GM18519 (cell line): ENCODE results near the gene NMD3.

Experiments used
- ATAC-seq: cut with Tn5 transposase; IDR thresholded peaks from one replicate; pipeline ENCODE4 v1.9.1; 2021; ENCODE audit warnings: mild to moderate bottlenecking, moderate library complexity; ENCODE audit not compliant: unreplicated experiment, low FRiP score

The NMD3 gene

DNA sequence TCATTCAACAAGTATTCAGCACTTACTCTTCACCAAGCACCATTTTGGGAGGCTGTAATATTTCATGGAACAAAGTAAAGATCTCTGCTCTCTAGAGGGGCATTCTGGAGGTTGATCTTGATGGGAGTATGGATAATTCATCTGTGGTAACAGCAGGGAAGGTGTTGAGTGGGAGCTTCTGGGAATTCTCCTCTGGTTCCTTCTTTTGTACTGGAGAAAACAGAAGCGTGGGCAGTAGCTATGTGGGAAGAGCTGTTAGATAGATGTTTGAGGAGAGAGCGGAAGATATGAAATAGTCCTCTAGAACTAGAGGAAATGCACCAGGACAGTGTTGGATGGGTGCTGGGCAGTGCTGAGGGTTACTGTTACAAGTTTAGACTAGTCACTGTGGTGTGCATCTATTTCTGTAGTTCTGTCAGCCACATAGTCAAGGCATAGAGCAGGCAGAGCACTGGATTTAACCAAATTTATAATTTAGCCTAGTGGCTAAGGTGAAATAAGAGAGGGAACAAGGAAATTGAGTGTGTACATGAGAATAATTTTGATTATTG is 9.6 kb downstream of the NMD3 start:
- ATAC-seq: no peak

DNA sequence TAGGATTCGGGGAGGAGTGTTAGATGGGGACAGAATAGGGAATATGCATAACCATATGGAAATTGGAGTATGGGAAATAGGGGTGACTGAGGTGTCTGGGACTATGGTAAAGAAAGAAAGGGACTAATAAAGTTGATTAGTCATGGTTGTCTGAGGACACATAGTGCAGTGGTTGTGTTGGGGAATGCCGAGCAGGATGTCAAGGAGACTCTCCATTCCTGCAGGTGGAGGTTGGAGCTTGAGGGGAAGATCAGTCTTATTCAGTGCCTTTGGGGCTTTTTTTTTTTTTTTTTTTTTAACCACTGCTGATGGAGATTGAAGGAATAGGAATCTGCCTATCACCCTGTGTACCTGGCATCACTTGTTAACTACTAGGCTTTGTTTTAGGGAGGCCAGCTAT is 10.8 kb downstream of the NMD3 start:
- ATAC-seq: no peak

DNA sequence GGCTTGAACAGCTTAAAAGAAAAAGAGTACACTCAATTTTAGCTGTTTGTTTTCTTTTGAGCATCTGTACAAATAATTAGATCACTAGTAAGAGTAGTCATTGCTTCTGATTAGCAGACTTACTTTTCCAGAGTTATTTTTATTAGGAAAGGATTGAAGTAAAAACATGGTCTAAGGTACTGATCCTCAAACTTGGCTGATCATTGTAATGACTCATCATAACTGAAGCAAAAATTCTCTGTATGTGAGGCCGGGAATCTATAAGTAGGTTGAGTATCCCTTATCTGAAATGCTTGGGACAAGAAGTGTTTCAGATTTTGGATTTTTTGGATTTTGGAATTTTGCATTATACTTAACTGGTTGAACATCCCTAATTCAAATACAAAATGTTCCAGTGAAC is 12.4 kb downstream of the NMD3 start:
- no peak for ATAC-seq

DNA sequence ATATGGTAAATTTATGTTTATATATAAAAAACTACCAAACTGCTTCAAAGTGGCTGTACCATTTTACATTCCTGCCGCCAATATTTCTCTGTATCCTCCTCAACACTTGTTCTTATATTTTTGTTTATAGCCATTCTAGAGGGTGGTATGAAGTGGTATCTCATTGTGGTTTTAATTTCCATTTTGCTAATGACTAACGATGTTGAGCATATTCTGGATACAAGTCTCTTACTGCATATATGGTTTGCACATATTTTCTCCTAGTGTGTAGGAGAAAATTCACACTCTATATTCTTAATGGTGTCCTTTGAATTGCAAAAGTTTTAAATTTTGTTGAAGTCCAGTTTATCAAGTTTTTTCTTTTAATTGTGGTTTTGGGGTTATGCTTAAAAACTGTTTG is 15.1 kb downstream of the NMD3 start:
- ATAC-seq: no peak

DNA sequence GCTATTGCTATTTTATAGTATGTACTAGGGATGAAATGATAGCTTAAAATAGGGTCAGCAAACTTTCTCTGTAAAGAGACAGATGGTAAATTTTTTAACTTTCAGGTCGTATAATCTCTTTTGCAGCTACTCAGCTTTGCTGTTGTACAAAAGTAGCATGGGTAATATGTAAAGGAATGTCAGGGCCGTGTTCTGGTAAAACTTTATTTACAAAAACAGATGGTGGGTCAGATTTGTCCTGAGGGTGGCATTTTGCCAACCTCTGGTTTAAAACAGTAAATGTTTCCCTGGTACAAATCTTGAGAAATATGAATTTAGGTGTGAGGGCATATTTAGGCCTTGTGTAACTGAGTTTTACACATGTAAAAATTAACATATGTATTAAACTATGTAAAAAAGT is 18.6 kb downstream of the NMD3 start:
- ATAC-seq: no peak

DNA sequence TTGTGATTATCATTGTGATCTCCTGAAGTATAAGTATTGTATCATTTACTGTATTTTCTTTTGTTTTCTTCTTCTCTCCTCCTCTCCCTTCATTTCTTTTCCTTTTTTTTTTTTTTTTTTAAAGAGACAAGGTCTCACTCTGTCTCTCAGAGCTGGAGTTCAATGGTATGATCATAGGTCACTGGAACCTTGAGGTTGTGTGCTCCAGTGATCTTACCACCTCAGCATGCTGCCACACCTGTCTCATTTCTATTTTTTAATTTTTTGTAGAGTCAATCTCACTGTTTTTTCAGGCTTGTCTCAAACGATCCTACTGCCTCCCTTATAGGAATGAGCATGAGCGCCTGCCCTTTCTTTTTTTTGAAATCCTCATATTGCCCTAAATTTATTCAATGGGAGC is 23.4 kb downstream of the NMD3 start:
- ATAC-seq: no peak

DNA sequence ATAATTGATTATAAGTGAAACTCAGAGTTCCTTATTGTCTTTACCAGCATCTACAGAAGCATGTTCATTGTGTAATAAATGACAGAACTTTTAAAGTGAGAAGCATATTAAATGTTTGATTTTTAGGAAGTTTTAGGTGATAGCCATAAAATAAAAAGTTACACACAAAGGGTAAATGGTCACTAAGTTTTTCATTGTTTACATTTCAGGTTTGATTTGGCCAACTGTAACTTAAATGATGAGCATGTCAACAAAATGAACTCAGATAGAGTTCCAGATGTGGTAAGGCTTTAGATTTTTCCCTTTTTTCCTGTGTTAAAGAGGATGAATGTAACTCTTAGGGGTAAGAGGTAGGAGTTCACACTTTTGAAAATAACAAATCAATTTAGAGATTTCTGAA is 25.9 kb downstream of the NMD3 start:
- ATAC-seq: no peak

DNA sequence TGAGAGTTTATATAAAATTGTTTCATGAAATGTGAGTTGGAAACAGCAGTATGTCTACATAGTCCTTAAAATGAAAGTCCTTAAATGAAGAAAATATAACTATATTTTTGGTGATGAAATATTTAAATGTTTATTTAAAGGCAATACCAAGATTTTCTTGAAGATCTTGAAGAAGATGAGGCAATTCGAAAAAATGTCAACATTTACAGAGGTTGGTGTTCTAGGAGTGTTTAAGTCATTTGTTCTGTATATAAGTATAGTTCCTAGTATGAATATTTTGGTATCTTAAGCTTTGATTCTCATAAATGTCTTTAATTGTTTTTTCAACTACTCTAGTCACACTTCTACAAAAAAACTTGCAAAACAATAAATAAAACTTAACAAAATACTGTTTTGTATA is 29.0 kb downstream of the NMD3 start:
- ATAC-seq: no peak

DNA sequence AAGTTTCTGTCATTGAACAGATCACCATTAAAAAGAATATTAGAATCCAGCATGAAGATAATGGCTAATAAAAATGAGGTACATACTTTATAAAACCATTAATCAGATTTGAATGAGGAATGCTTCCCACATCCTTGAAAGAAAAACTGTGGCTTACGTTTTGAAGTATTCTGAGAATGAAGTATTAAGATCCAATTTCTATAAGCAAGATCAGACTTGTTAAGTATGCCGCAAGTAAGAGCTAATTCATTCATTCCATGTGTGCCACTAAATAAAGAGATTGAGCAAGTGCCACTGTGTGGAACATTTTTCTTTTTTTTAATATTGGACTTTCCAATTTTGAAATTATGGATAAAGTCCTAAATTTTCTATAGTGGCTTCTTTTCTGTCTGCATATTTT is 30.6 kb downstream of the NMD3 start:
- no peak for ATAC-seq

DNA sequence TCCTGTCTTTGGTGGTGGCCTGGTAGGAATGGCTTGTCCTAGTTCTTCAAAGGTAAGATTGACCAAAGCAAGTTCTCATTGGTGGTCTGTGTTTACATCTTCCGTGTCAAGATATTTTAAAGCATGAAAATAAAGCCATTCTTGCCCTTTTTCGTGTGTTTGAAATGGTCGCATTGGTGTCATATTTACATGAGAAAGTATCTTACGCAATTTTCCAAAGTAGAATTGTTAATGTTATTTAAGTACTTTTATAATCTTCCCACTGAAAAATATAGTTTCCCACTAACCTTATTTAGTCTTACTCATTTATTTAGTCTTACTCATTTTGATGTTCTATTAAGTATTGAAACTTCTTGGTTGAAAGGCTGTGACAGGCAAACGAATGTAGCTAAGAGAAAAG is 31.0 kb downstream of the NMD3 start:
- no peak for ATAC-seq

DNA sequence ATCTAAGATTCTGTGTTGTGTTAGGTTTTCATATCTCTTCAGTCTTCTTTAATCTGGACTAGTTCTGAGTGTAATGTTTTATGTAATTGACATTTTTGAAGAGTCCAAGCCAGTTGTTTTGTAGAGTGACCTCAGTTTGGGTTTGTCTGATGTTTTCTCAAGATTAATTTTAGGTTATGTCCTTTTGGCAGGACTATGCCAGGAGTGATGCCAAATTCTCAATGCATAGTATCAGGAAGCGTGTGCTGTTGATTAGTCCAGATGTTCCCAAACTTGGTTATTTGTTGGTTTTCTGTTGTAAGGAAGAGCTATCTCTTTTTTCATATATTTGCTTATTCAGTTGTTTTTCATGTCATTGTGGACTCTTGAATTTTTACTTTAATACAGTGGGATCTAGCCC is 32.6 kb downstream of the NMD3 start:
- ATAC-seq: no peak

DNA sequence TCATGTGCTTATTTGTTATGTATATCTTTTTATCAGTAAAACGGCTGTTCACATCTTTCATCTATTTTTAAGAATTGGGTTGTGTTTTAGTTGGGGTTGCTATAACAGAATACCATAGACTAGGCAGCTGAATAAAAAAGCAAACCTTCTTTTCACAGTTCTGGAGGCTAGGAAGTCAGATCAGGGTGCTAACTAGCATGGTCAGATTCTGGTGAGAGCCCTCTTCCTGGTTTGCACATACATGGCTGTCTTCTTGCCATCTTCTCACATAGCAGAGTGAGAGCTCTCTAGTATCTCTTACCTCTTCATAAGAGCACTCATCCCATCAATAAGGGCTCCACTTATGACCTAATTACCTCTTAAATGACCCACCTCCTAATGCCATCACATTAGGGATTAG is 33.8 kb downstream of the NMD3 start:
- no peak for ATAC-seq

DNA sequence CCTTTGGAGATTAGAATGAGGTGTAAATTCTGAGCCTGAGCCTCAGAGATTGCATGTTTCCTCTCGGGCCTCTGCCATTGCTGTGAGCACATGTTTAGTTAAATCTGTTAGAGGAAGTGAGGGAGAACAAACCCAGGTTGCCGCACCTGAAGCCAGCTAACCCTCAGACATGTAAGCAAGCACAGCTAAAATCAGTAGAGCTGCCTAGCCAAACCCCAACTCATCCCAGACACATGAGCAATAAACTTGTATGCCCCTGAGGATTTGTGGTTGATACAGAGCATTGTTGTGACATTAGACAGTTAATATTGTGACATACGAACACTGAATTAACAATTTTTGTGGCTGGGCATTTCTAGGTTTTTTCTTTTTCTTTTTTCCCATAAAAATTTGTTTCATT is 41.9 kb downstream of the NMD3 start:
- ATAC-seq: no peak

DNA sequence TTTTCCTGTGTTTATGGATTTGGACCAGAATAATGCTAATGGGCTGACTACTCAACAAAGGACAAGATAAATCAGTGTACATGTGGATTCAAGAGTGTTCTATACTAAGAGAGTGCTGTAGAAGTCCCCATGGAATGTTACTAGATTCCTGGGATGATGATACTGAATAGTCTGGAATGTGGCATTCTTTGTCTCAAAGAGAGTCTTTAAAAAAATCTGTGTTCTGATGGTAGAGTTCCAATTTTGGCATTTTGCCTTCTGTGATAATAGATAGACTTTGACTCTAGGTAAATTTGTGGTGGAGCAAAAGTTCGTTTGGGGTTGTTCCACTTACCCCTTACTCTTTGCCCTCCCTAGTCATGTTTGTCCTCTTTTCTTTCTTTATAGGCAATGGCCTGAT is 43.7 kb downstream of the NMD3 start:
- ATAC-seq: no peak

DNA sequence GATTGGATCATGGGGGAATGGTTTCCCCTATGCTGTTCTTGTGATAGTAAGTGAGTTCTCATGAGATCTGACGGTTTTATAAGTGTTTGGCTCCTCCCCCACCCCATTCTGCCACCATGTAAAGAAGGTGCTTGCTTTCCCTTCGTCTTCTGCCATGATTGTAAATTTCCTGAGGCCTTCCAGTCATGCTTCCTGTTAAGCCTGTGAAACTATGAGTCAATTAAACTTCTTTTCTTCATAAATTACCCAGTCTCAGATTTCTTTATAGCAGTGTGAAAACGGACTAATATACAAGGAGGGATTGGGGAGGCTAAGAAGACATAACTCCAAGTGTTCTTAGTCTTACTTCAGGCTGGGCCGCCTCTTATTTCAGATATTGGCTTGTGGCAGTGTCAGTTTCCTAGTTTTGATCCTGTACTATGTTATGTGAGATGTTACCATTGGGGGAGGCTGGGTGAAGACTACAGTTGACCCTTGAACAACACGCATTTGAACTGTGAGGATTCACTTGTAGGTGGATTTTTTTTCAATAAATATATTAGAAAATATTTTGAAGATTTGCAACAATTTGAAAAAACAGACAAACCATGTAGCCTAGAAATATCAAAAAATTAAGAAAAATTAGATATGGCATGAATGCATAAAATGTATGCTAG is 44.9 kb downstream of the NMD3 start:
- ATAC-seq: no peak

DNA sequence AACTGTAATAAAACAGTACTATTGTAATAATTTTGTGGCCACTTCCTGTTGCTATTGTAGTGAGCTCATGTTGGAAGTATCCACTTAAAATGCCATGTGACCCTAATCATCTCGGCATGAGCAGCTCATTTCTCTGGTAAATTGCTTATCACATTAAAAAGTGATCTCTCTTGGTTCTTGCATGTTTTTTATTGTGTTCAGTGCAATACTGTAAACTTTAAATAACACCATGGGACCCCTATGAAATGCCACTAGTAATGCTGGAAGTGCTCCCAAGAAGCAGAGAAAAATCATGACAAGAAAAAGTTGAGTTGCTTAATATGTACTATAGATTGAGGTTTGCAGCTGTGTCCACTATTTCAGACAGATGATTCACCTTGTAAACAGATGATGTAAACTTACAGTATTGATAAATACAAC is 45.6 kb downstream of the NMD3 start:
- no peak for ATAC-seq

DNA sequence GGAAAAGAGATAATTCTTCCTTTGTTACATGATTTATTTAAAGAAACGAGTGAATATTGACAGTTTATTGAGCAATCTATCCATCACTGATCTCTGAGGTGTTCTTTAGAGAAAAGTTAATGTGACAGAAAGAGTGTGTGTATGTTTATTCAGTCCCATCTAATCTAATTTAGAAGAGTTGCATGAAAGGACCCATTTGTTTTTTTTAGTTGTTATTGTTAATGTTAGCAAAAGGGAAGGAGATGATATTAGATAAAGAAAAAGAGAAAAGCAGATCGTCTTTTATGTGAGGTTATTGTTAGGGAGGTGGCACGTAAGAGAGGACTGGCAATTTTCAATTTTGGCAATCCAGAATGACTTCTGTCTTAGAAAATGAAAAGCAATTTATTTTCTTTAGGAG is 46.5 kb downstream of the NMD3 start:
- ATAC-seq: no peak

DNA sequence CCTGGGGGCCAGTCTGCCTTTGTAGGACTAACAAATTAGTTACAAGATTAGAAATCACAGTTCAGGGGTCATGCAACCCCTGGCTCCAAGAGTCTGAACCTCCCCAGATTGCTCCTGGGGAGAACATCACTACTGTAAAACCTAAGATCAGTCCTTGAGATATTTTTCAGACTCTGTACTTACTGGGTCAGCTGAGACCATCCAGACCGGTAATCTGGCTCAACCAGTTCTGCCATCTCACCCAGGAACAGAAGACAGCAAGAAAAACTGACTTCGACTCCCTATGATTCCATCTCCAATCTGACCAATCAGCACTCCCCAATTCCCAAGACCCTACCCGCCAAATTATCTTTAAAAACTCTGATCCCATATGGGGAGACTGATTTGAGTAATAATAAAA is 47.5 kb downstream of the NMD3 start:
- ATAC-seq: no peak

DNA sequence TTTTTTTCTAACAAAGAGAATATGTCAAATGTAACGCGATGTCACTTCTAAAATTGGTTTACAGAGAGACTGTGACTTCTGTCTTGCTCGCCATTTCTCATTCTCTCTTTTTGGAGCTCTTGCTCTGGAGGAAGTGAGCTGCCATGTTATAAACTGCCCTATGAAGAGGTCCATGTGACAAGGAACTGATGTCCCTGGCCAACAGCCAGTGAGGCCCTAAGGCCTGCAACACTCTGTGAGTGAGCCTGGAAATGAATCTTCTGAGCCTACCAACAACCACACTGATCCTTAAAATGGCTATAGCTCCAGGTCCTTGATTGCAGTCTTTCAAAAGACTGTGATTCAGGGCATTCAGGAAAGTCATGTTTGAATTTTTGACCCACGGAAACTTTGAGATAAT is 49.9 kb downstream of the NMD3 start:
- no peak for ATAC-seq

DNA sequence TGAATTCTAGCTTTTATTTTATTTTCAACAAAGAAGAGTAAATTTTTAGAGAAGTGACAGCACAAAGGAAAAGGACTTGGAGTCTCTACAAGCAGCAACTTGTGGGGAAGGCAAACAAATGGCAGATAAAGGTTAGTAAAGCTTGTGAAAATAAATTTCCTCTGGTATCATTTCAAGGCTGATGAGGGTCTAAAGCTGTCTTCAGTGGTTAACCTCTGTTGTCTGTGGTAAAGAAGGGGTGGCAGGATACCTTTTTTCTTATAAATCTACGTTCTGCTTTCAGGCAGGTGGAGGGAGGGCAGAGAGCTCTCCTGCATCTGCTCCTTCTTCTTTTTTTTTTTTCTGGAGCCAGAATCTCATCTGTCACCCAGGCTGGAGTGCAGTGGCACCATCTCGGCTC is 50.5 kb downstream of the NMD3 start:
- no peak for ATAC-seq

DNA sequence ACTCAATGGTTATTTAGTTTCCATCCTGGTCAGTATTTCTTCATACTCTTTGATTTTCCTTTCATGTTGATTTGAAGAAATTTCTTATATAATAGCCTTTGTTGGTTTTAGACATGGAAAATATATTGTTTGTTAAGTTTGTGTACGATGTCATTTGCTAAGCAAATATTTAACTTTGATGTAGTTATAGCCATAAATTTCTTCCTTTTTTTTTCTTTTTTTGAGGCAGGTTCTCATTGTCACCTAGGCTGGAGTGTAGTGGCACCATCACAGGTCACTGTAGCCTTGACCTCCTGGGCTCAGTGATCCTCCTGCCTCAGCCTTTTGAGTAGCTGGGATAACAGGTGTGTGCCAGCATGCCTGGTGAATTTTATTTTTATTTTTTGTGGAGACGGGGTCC is 51.4 kb downstream of the NMD3 start:
- ATAC-seq: no peak

DNA sequence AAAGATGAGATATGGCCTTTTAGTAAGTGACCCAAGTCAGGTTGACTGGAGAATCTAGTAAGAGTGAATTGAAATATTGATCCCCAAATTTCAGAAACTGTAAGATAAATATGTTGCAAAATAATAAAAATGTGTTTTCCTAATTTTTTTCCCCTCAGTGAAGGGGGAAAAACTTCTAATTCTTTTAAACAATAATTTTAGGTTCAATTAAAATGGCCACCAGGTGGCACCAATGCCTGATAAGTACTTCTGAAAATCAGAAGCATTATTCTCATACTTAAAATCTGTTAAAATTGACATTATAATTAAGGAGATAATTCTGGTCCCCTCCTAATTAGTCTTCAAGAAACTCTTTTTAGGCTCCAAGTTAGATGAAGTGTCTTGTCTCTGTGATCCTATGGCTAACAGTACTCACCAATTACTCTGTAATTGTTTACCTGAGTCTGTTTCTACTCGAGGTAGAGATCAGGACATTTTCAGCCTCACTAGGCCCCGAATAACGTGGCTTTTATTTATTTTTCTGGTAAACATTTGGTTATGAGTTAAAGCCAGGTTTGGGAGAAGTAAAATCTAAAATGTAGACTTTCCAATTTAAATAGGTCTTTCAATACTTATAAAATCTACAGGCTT is 52.6 kb downstream of the NMD3 start:
- ATAC-seq: no peak
